Thyroid gland (tissue), 4 donors: ENCODE data around the gene APMAP. TPM values are rescaled to one million over a fixed set of nuclear protein-coding genes. Genes with fewer than 3 reads are reported as not detected.
A peak's percentile ranks its signal among the peaks of the same experiment; 100 is the strongest.

Source experiments
- DNase-seq, 2 donors: peaks; one replicate each; pipeline ENCODE4 v3.0.0-alpha.2; 2019
- H3K27ac ChIP-seq, 3 donors: fragments of 200-600 bp; sonication (generic); 1 replicate in 2 of 3; 2 replicates in 1 of 3; pipeline ENCODE4 v1.5.1; 2016 to 2019; ENCODE audit warnings: mild to moderate bottlenecking in 1 of 3, moderate library complexity in 1 of 3
- H3K27me3 ChIP-seq: fragments of 200-600 bp; sonication (generic); one replicate; pipeline ENCODE4 v1.5.1; 2019
- H3K36me3 ChIP-seq, 2 donors: fragments of 200-600 bp; sonication (generic); one replicate each; pipeline ENCODE4 v1.5.1; 2016 to 2019
- H3K4me1 ChIP-seq, 2 donors: fragments of 200-600 bp; sonication (generic); one replicate each; pipeline ENCODE4 v1.5.1; 2017 to 2019
- H3K4me3 ChIP-seq, 3 donors: fragments of 200-600 bp; sonication (generic); replicated peaks in 1 of 3; 1 replicate in 2 of 3; 2 replicates in 1 of 3; pipeline ENCODE4 v1.5.1; 2016; ENCODE audit warnings: mild to moderate bottlenecking in 1 of 3
- H3K9me3 ChIP-seq: fragments of 200-600 bp; sonication (generic); one replicate; pipeline ENCODE4 v1.5.1; 2017
- CTCF ChIP-seq, 6 experiments: fragments of 200-600 bp in 3 of 6; fragments of 450-650 bp in 3 of 6; sonication (generic) in 3 of 6; IDR thresholded peaks; one replicate each; pipeline ENCODE4 v1.5.1; 2016 to 2019; ENCODE audit warnings: antibody characterized with exemption in 6 of 6, mild to moderate bottlenecking in 2 of 6, inconsistent platforms in 1 of 6, moderate library complexity in 1 of 6
- POLR2A ChIP-seq, 2 donors: fragments of 450-650 bp; IDR thresholded peaks; one replicate each; pipeline ENCODE4 v1.6.1; 2017; ENCODE audit warnings: antibody characterized with exemption in 2 of 2, mild to moderate bottlenecking in 2 of 2, moderate library complexity in 1 of 2
- WGBS, 2 donors: methylation state at CpG; one replicate each; pipeline ENCODE4 v1.1.5; 2017; 5-methylcytosine and 5-hydroxymethylcytosine counted together
- intact Hi-C: fragments of 100-400 bp; cut with DNase I; formaldehyde crosslinking; loops from one replicate; pipeline ENCODE4 v1.15.1; 2023
- total RNA-seq, 4 donors: library from RNA; depleted of rRNA; stranded (reverse); fragments of >200 nt; gene quantifications; one replicate each; pipeline ENCODE4 v1.2.3, GENCODE V29; 2016

The APMAP gene
- total RNA-seq, 4 donors from 2014 or later: 171 to 205 (median 186) TPM

- no peaks in the 10 kb centered on the region for H3K27me3 ChIP-seq
- DNase-seq: peak in 1 of 2 donors; percentile 2
- H3K27ac ChIP-seq: peak overlapping the region in 2 of 3 donors; percentile 82 to 94
- intact Hi-C loops: no loop called here
- no peak overlapping the region for H3K4me3 ChIP-seq
- no peaks in the 10 kb centered on the region for H3K9me3 ChIP-seq
- peaks cover 33 to 48% of the 10 kb centered on the region in 2 donors for H3K4me1 ChIP-seq
- 100% methylated on average over 1 of the region's 4 CpGs; no CpG with 5 or more reads in 1 of the 2 donors for WGBS, 2 donors
- TF ChIP-seq POLR2A (IDR thresholded peaks at IDR 0.05) (no peak), CTCF (IDR thresholded peaks at IDR 0.05) (no peak)
- H3K36me3 ChIP-seq: no peaks in the 10 kb centered on the region
Observed at GRCh38 chr20:25024171-25024570, 31.6 kb upstream of the APMAP start.

GRCh38 chr20:25023356-25023755 lies 30.8 kb upstream of the APMAP start:
- H3K4me1 ChIP-seq: peaks cover 40 to 56% of the 10 kb centered on the region in 2 donors
- TF ChIP-seq CTCF (IDR thresholded peaks at IDR 0.05): no peak
- TF ChIP-seq POLR2A (IDR thresholded peaks at IDR 0.05): no peak
- 95% methylated on average over 5 to 9 of the region's 10 CpGs for WGBS, 2 donors

GRCh38 chr20:25022680-25023079 lies 30.1 kb upstream of the APMAP start:
- H3K4me3 ChIP-seq: no peak overlapping the region
- peak; percentile 98 for DNase-seq
- H3K4me1 ChIP-seq: peaks cover 47 to 63% of the 10 kb centered on the region in 2 donors
- peak overlapping the region; percentile 43 to 94 (median 82) for H3K27ac ChIP-seq
- TF ChIP-seq POLR2A (IDR thresholded peaks at IDR 0.05): peak in 1 of 2 donors; percentile 28
- TF ChIP-seq CTCF (IDR thresholded peaks at IDR 0.05): no peak
- intact Hi-C loops: no loop called here
- 47 to 48% methylated on average over 4 to 10 of the region's 11 CpGs for WGBS, 2 donors
- H3K36me3 ChIP-seq: no peaks in the 10 kb centered on the region
- H3K27me3 ChIP-seq: no peaks in the 10 kb centered on the region
- H3K9me3 ChIP-seq: no peaks in the 10 kb centered on the region

More at GRCh38 chr20:25023356-25023755, 30.8 kb upstream of the APMAP start:
- H3K27me3 ChIP-seq: no peaks in the 10 kb centered on the region
- H3K36me3 ChIP-seq: no peaks in the 10 kb centered on the region
- DNase-seq: peak in 1 of 2 donors; percentile 24
- H3K4me3 ChIP-seq: no peak overlapping the region
- intact Hi-C loops: no loop called here
- peak overlapping the region; percentile 43 to 94 (median 82) for H3K27ac ChIP-seq
- H3K9me3 ChIP-seq: no peaks in the 10 kb centered on the region

- H3K36me3 ChIP-seq: no peaks in the 10 kb centered on the region
- intact Hi-C loops: no loop called here
- no peak overlapping the region for H3K4me3 ChIP-seq
- WGBS, 2 donors: 94 to 99% methylated on average over 6 of the region's 6 CpGs
- no peaks in the 10 kb centered on the region for H3K27me3 ChIP-seq
- TF ChIP-seq CTCF (IDR thresholded peaks at IDR 0.05): no peak
- TF ChIP-seq POLR2A (IDR thresholded peaks at IDR 0.05): no peak
- peaks cover 58 to 75% of the 10 kb centered on the region in 2 donors for H3K4me1 ChIP-seq
- no peak for DNase-seq
- no peaks in the 10 kb centered on the region for H3K9me3 ChIP-seq
- peak overlapping the region; percentile 43 to 94 (median 82) for H3K27ac ChIP-seq
Observed at GRCh38 chr20:25021336-25021735, 28.8 kb upstream of the APMAP start.

- WGBS, 2 donors: 70 to 72% methylated on average over 6 of the region's 6 CpGs
- peak overlapping the region; percentile 43 to 94 (median 82) for H3K27ac ChIP-seq
- TF ChIP-seq POLR2A (IDR thresholded peaks at IDR 0.05) (no peak), CTCF (IDR thresholded peaks at IDR 0.05) (no peak)
- no peak overlapping the region for H3K4me3 ChIP-seq
- H3K4me1 ChIP-seq: peaks cover 59 to 76% of the 10 kb centered on the region in 2 donors
- intact Hi-C loops: no loop called here
- no peaks in the 10 kb centered on the region for H3K9me3 ChIP-seq
- DNase-seq: peak; percentile 80 to 85
- H3K27me3 ChIP-seq: no peaks in the 10 kb centered on the region
- H3K36me3 ChIP-seq: no peaks in the 10 kb centered on the region
Observed at GRCh38 chr20:25020901-25021301, 28.4 kb upstream of the APMAP start.
